Smooth muscle cell (in vitro differentiated cells): Measurements from ENCODE around the gene TRIP13. TPM values are rescaled to one million over a fixed set of nuclear protein-coding genes. Genes with fewer than 3 reads are reported as not detected.

Experiments used
- DNase-seq: peaks from one replicate; lab custom pipeline; 2025; ENCODE audit not compliant: unreplicated experiment; lab: John Stamatoyannopoulos, UW
- H2AFZ ChIP-seq: fragments of 200-600 bp; sonication (generic); 2 replicates; pipeline ENCODE4 v1.6.0; 2016; ENCODE audit warnings: antibody characterized with exemption, low read depth, mild to moderate bottlenecking
- H3F3A ChIP-seq: fragments of 200-600 bp; sonication (generic); 2 replicates; pipeline ENCODE4 v1.6.0; 2017; ENCODE audit warnings: antibody characterized with exemption, low read depth
- H3K27ac ChIP-seq: fragments of 200-600 bp; sonication (generic); 2 replicates; pipeline ENCODE4 v1.5.1; 2016; ENCODE audit warnings: low read depth, mild to moderate bottlenecking
- H3K27me3 ChIP-seq: fragments of 200-600 bp; sonication (generic); 2 replicates; pipeline ENCODE4 v1.6.1; 2016; ENCODE audit warnings: low read depth, mild to moderate bottlenecking
- H3K36me3 ChIP-seq: fragments of 200-600 bp; sonication (generic); 2 replicates; pipeline ENCODE4 v1.5.1; 2016; ENCODE audit warnings: low read depth
- H3K4me1 ChIP-seq: fragments of 200-600 bp; sonication (generic); 2 replicates; pipeline ENCODE4 v1.5.1; 2016; ENCODE audit warnings: low read depth
- H3K4me2 ChIP-seq: fragments of 200-600 bp; sonication (generic); 2 replicates; pipeline ENCODE4 v1.6.0; 2016; ENCODE audit warnings: mild to moderate bottlenecking
- H3K4me3 ChIP-seq: fragments of 200-600 bp; sonication (generic); 2 replicates; pipeline ENCODE4 v1.5.1; 2016; ENCODE audit warnings: mild to moderate bottlenecking
- H3K79me2 ChIP-seq: fragments of 200-600 bp; sonication (generic); 2 replicates; pipeline ENCODE4 v1.6.0; 2016; ENCODE audit warnings: low read depth, mild to moderate bottlenecking
- H3K9ac ChIP-seq: fragments of 200-600 bp; sonication (generic); 2 replicates; pipeline ENCODE4 v1.6.0; 2016; ENCODE audit warnings: low read depth
- H3K9me3 ChIP-seq: fragments of 200-600 bp; sonication (generic); replicated peaks from 2 replicates; pipeline ENCODE4 v1.5.1; 2016; ENCODE audit warnings: low read depth
- H4K20me1 ChIP-seq: fragments of 200-600 bp; sonication (generic); 2 replicates; pipeline ENCODE4 v1.6.0; 2016; ENCODE audit warnings: low read depth
- CTCF ChIP-seq: fragments of 200-600 bp; sonication (generic); IDR thresholded peaks from 2 replicates; pipeline ENCODE4 v1.5.1; 2017; ENCODE audit warnings: borderline replicate concordance, mild to moderate bottlenecking, antibody characterized with exemption; ENCODE audit not compliant: insufficient read depth, poor library complexity, severe bottlenecking
- WGBS: methylation state at CpG from one replicate; pipeline ENCODE4 v1.1.7; 2016; ENCODE audit warnings: low lambda C conversion rate; 5-methylcytosine and 5-hydroxymethylcytosine counted together
- polyA plus RNA-seq: library from polyadenylated mRNA; unstranded; fragments of >200 nt; fragmentation: Nextera tagmentation; extraction: Ambion mirVana; gene quantifications from 2 replicates; pipeline ENCODE4 v1.2.1, GENCODE V29; 2016
- total RNA-seq: library from RNA; depleted of rRNA; stranded (reverse); fragments of >200 nt; gene quantifications from 2 replicates; pipeline ENCODE4 v1.2.3, GENCODE V29; 2014

Gene TRIP13
- total and polyA plus RNA-seq, 2 experiments from 2014 or later = 8.4 to 12.0 TPM

DNA sequence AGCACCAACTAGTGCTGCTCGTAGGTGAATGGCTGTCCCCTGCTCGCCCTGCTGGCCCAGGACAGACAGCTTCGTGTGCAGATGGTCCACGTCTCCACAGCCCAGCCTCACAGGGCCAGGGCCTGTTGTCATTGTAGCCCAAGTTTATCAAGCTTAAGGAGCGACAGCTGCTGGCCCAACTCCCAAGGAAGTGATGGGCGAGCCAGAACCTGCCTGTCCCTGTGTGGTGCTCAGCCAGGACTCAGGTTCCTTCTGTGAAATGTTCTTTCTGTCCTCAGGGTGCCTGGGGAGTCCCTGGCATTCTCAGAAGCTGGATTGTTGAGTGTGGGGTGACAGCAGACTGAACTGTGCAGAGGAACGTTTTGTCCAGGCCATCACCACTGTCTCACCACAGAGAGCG lies 16.4 kb downstream of the TRIP13 start:
- DNase-seq = no peak
- Histone ChIP-seq H3F3A (no peaks in the 10 kb centered on the region), H3K4me2 (no peak overlapping the region), H3K9me3 (no peaks in the 10 kb centered on the region), H3K27me3 (no peaks in the 10 kb centered on the region), H3K79me2 (no peaks in the 10 kb centered on the region), H3K4me1 (peaks cover 4% of the 10 kb centered on the region), H3K9ac (no peak overlapping the region), H3K36me3 (no peaks in the 10 kb centered on the region), H4K20me1 (no peaks in the 10 kb centered on the region), H2AFZ (no peak overlapping the region), H3K4me3 (no peak overlapping the region), H3K27ac (no peak overlapping the region)
- no peak for TF ChIP-seq CTCF
- 94% methylated on average over 8 of the region's 8 CpGs for WGBS

DNA sequence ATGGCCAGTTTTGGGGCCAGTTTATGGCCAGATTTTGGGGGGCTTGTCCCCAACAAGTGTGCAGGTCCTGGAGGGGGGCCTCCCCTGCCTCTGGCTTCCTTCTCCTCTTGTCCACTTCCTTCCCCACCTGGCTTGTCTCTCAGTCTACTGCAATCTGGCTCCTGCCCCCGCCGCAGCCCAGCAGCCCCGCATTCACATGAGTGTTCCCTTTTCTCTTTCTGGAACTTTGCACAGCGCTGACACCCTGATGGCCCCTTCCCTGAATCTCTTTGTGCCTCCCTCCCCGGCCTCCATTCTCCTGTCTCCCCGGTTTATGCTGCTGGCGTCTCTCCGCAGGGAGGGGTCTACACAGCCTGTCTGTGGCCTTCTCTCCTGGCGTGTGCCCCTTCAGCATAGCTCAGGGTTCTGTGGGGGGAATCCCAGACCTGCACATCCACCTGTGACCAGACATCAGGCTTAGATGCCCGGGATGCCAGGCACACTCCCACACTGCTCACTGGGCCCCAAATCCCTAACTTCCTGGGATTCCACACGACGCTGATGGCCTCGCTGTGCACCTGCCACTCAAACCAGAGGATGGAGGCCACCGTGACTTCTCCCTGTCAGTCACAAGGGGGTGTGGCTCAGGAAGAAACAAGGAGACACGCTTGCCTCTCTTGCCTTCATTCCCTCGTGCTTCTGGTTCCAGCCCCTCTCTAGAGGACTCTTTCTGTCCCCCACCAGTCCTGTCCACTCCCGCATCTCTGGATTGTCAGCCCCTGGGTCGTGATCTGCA lies 17.5 kb downstream of the TRIP13 start:
- no peak for DNase-seq

DNA sequence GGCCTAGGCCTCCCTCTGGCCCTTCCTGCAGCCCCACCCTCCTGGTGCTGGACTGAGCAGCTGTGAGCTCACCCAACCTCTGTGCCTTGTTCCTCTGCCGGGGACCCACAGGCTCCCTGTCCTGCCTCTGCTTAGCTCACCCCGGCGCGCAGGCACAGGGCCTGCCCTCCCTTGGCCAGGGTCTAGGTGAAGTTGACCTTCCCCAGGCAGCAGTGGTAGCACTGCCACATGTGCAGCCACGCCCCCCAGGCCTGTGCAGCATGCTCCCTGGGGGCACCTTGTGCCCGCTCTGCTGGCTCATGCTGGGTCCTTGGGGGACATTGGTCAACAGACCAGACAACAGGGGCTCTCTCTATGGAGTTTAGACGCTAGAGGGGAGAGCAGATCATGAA lies 18.1 kb downstream of the TRIP13 start:
- no peak overlapping the region for H3K4me3 ChIP-seq
- H2AFZ ChIP-seq = no peak overlapping the region
- no peak overlapping the region for H3K4me2 ChIP-seq
- H3K36me3 ChIP-seq = no peaks in the 10 kb centered on the region
- no peaks in the 10 kb centered on the region for H3K9me3 ChIP-seq
- H3K4me1 ChIP-seq = peaks cover 4% of the 10 kb centered on the region
- no peak overlapping the region for H3K9ac ChIP-seq
- no peak for TF ChIP-seq CTCF
- H3K27me3 ChIP-seq = no peaks in the 10 kb centered on the region
- H4K20me1 ChIP-seq = no peaks in the 10 kb centered on the region
- no peak for DNase-seq
- no peaks in the 10 kb centered on the region for H3F3A ChIP-seq
- no peak overlapping the region for H3K27ac ChIP-seq
- WGBS = 97% methylated on average over 7 of the region's 7 CpGs
- no peaks in the 10 kb centered on the region for H3K79me2 ChIP-seq

More for the DNA sequence above, 17.5 kb downstream of the TRIP13 start:
- Histone ChIP-seq H3K79me2 (no peaks in the 10 kb centered on the region), H3F3A (no peaks in the 10 kb centered on the region), H3K4me1 (peaks cover 4% of the 10 kb centered on the region), H4K20me1 (no peaks in the 10 kb centered on the region), H3K4me3 (no peak overlapping the region), H3K27ac (no peak overlapping the region), H3K27me3 (no peaks in the 10 kb centered on the region), H3K9ac (no peak overlapping the region), H3K9me3 (no peaks in the 10 kb centered on the region), H2AFZ (no peak overlapping the region), H3K4me2 (no peak overlapping the region), H3K36me3 (no peaks in the 10 kb centered on the region)
- WGBS = 98% methylated on average over 18 of the region's 18 CpGs
- no peak for TF ChIP-seq CTCF

DNA sequence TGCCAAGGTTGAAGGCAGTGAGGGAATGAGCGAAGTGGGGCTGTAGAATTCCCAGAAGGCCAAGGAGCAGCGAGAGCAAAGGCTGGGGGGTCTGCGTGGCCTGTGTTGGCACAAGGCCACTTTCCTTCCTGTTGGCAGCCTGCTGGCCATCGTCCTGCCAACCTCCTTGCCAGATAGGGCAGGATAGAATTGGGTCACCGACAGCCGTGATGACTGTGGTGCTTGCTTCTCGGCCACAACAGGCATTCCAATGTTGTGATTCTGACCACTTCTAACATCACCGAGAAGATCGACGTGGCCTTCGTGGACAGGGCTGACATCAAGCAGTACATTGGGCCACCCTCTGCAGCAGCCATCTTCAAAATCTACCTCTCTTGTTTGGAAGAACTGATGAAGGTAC lies 18.9 kb downstream of the TRIP13 start:
- no peak overlapping the region for H2AFZ ChIP-seq
- H3K27me3 ChIP-seq = no peaks in the 10 kb centered on the region
- H3K4me1 ChIP-seq = peaks cover 4% of the 10 kb centered on the region
- no peak overlapping the region for H3K4me2 ChIP-seq
- H3K79me2 ChIP-seq = no peaks in the 10 kb centered on the region
- H3K9ac ChIP-seq = peak overlapping the region; percentile 79
- 92% methylated on average over 11 of the region's 11 CpGs for WGBS
- no peaks in the 10 kb centered on the region for H3F3A ChIP-seq
- H4K20me1 ChIP-seq = no peaks in the 10 kb centered on the region
- no peaks in the 10 kb centered on the region for H3K36me3 ChIP-seq
- H3K27ac ChIP-seq = peak overlapping the region; percentile 91
- no peaks in the 10 kb centered on the region for H3K9me3 ChIP-seq
- DNase-seq = no peak
- no peak overlapping the region for H3K4me3 ChIP-seq
- TF ChIP-seq CTCF = no peak
